WTC11 (cell line): ENCODE measurements around the gene FAM234A. TPM values are rescaled to one million over a fixed set of nuclear protein-coding genes. Genes with fewer than 3 reads are reported as not detected.
A peak's percentile ranks its signal among the peaks of the same experiment; 100 is the strongest.

Source experiments
- ATAC-seq: fragments of 200-7000 bp; cut with Tn5 transposase; 2 replicates; pipeline ENCODE4 v1.10.0; 2021; ENCODE audit warnings: mild to moderate bottlenecking, moderate library complexity
- CTCF ChIA-PET: fragments of 300-600 bp; sonication (Branson Sonifier 250); formaldehyde crosslinking; loops from one replicate; lab custom pipeline; 2021; ENCODE audit warnings: antibody characterized with exemption; lab: Charles Lee
- POLR2A ChIA-PET: fragments of 350-600 bp; sonication (Branson Sonifier 250); formaldehyde crosslinking; loops from one replicate; lab custom pipeline; 2021; ENCODE audit warnings: antibody characterized with exemption; lab: Charles Lee
- DNase-seq: peaks from one replicate; pipeline ENCODE4 v3.0.0; 2021; ENCODE audit warnings: low spot score
- H3K27ac Mint-ChIP-seq: 2 replicates; pipeline ENCODE4 v1.8.0; 2021; ENCODE audit warnings: mixed read lengths
- H3K27me3 Mint-ChIP-seq: 2 replicates; pipeline ENCODE4 v1.8.0; 2021; ENCODE audit warnings: low read depth, mild to moderate bottlenecking, moderate library complexity, mixed read lengths
- H3K36me3 Mint-ChIP-seq: 2 replicates; pipeline ENCODE4 v1.8.0; 2021; ENCODE audit warnings: mixed read lengths
- H3K4me1 Mint-ChIP-seq: 2 replicates; pipeline ENCODE4 v1.8.0; 2022; ENCODE audit warnings: mixed read lengths
- H3K4me3 Mint-ChIP-seq: 2 replicates; pipeline ENCODE4 v1.8.0; 2021; ENCODE audit warnings: mild to moderate bottlenecking, moderate library complexity, mixed read lengths
- H3K9me3 Mint-ChIP-seq: 2 replicates; pipeline ENCODE4 v1.8.0; 2021; ENCODE audit warnings: mixed read lengths
- ATF1 ChIP-seq: sonication (generic); formaldehyde crosslinking; IDR thresholded peaks from 2 replicates; pipeline ENCODE4 v1.8.1; 2023; ENCODE audit warnings: mild to moderate bottlenecking, moderate library complexity, missing genetic modification reagents
- ELF4 ChIP-seq: sonication (generic); formaldehyde crosslinking; IDR thresholded peaks from 2 replicates; pipeline ENCODE4 v1.8.1; 2022; ENCODE audit warnings: low read depth, mild to moderate bottlenecking, moderate library complexity, missing genetic modification reagents
- ESRRA ChIP-seq: sonication (generic); formaldehyde crosslinking; IDR thresholded peaks from 2 replicates; pipeline ENCODE4 v1.8.1; 2022; ENCODE audit warnings: mild to moderate bottlenecking, missing genetic modification reagents, borderline replicate concordance
- FOXJ3 ChIP-seq: sonication (generic); formaldehyde crosslinking; IDR thresholded peaks from 2 replicates; pipeline ENCODE4 v1.9.0; 2021; ENCODE audit warnings: missing genetic modification reagents, mild to moderate bottlenecking, borderline replicate concordance
- GRHL2 ChIP-seq: fragments of 250-450 bp; sonication (Bioruptor Pico); IDR thresholded peaks from 2 replicates; pipeline ENCODE4 v1.8.0; 2022; ENCODE audit warnings: mild to moderate bottlenecking, moderate library complexity; ENCODE audit not compliant: insufficient replicate concordance, severe bottlenecking
- HMGA2 ChIP-seq: fragments of 250-450 bp; sonication (Bioruptor Pico); IDR thresholded peaks from 2 replicates; pipeline ENCODE4 v1.4.0; 2021; ENCODE audit warnings: mild to moderate bottlenecking, moderate library complexity
- IRF1 ChIP-seq: sonication (generic); formaldehyde crosslinking; IDR thresholded peaks from 2 replicates; pipeline ENCODE4 v1.8.0; 2023; ENCODE audit warnings: missing genetic modification reagents
- MXD4 ChIP-seq: fragments of 250-450 bp; sonication (Bioruptor Pico); IDR thresholded peaks from 2 replicates; pipeline ENCODE4 v1.8.0; 2021; ENCODE audit warnings: mild to moderate bottlenecking, moderate library complexity, borderline replicate concordance
- NFE2L1 ChIP-seq: sonication (generic); formaldehyde crosslinking; IDR thresholded peaks from 2 replicates; pipeline ENCODE4 v1.8.1; 2023; ENCODE audit warnings: missing genetic modification reagents
- PRRX2 ChIP-seq: fragments of 250-450 bp; sonication (Bioruptor Pico); IDR thresholded peaks from 2 replicates; pipeline ENCODE4 v1.8.0; 2021; ENCODE audit warnings: mild to moderate bottlenecking
- SOX15 ChIP-seq: fragments of 250-450 bp; sonication (Bioruptor Pico); IDR thresholded peaks from 2 replicates; pipeline ENCODE4 v1.9.0; 2021; ENCODE audit warnings: mild to moderate bottlenecking
- TEAD4 ChIP-seq: sonication (generic); formaldehyde crosslinking; IDR thresholded peaks from 2 replicates; pipeline ENCODE4 v1.8.0; 2022; ENCODE audit warnings: mild to moderate bottlenecking, missing genetic modification reagents
- USF2 ChIP-seq: sonication (generic); formaldehyde crosslinking; IDR thresholded peaks from 2 replicates; pipeline ENCODE4 v1.8.1; 2023; ENCODE audit warnings: mild to moderate bottlenecking, missing genetic modification reagents, moderate library complexity
- ZNF121 ChIP-seq: sonication (generic); formaldehyde crosslinking; IDR thresholded peaks from 2 replicates; pipeline ENCODE4 v1.8.0; 2023; ENCODE audit warnings: missing genetic modification reagents
- total RNA-seq: library from RNA; stranded (reverse); gene quantifications from 3 replicates; pipeline ENCODE4 v1.2.3, GENCODE V29; 2021
- TF ChIP-seq, protein P1 (sequence below): sonication (generic); formaldehyde crosslinking; IDR thresholded peaks from 2 replicates; pipeline ENCODE4 v1.8.0; 2022; ENCODE audit warnings: missing genetic modification reagents
- TF ChIP-seq, protein P2 (sequence below): fragments of 250-450 bp; sonication (Bioruptor Pico); IDR thresholded peaks from 2 replicates; pipeline ENCODE4 v1.9.0; 2021; ENCODE audit warnings: mild to moderate bottlenecking
- TF ChIP-seq, protein P3 (sequence below): sonication (generic); formaldehyde crosslinking; IDR thresholded peaks from 2 replicates; pipeline ENCODE4 v1.8.1; 2023; ENCODE audit warnings: mild to moderate bottlenecking, moderate library complexity, missing genetic modification reagents
- TF ChIP-seq, protein P4 (sequence below): fragments of 250-450 bp; sonication (Bioruptor Pico); IDR thresholded peaks from 2 replicates; pipeline ENCODE4 v2.1.2; 2022; ENCODE audit warnings: mild to moderate bottlenecking, moderate library complexity
- TF ChIP-seq, protein P5 (sequence below): fragments of 200-600 bp; IDR thresholded peaks from 2 replicates; pipeline ENCODE4 v1.8.0; 2022; ENCODE audit warnings: antibody characterized with exemption

The FAM234A gene
- total RNA-seq, 1 experiment from 2014 or later: 115 TPM

DNA sequence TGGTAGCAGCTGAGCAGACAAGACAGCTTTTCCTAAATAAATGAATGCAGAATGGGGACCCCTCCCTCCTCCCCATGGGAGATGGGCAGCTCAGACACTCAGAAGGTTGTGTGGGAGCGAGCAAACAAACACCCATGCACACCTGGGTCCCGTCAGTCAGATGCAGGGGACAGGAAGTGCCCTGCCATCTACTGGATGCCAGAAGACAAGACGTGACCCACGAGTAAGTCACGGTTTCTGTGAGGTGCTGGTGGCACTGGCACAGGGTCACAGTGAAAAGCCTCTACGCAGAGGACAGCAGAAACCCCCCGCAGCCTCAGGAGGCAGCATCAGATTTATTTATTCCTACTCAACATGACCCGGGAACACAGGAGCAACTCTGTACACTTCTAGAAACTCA is 45.9 kb upstream of the FAM234A start:
- no peak overlapping the region for H3K4me3 Mint-ChIP-seq
- DNase-seq (no peak), ATAC-seq (peak; percentile 50)
- H3K27me3 Mint-ChIP-seq: no peaks in the 10 kb centered on the region
- ChIA-PET POLR2A (no interaction called here), CTCF (interaction anchor here (0.6 to 1.3 kb wide), 3 partner anchors 8 to 92 kb away, joined by 3 read pairs; partner anchors contain the start of gene HBQ1)
- H3K4me1 Mint-ChIP-seq: no peaks in the 10 kb centered on the region
- H3K36me3 Mint-ChIP-seq: peaks cover 56% of the 10 kb centered on the region
- H3K27ac Mint-ChIP-seq: 0 out of 2 replicates have a peak overlapping the region, but pooled peaks have one; percentile 53
- no peak for TF ChIP-seq ELF4 (CRISPR knock-in tag)
- no peak for TF ChIP-seq NFE2L1
- TF ChIP-seq MXD4: no peak
- TF ChIP-seq, protein P1, sequence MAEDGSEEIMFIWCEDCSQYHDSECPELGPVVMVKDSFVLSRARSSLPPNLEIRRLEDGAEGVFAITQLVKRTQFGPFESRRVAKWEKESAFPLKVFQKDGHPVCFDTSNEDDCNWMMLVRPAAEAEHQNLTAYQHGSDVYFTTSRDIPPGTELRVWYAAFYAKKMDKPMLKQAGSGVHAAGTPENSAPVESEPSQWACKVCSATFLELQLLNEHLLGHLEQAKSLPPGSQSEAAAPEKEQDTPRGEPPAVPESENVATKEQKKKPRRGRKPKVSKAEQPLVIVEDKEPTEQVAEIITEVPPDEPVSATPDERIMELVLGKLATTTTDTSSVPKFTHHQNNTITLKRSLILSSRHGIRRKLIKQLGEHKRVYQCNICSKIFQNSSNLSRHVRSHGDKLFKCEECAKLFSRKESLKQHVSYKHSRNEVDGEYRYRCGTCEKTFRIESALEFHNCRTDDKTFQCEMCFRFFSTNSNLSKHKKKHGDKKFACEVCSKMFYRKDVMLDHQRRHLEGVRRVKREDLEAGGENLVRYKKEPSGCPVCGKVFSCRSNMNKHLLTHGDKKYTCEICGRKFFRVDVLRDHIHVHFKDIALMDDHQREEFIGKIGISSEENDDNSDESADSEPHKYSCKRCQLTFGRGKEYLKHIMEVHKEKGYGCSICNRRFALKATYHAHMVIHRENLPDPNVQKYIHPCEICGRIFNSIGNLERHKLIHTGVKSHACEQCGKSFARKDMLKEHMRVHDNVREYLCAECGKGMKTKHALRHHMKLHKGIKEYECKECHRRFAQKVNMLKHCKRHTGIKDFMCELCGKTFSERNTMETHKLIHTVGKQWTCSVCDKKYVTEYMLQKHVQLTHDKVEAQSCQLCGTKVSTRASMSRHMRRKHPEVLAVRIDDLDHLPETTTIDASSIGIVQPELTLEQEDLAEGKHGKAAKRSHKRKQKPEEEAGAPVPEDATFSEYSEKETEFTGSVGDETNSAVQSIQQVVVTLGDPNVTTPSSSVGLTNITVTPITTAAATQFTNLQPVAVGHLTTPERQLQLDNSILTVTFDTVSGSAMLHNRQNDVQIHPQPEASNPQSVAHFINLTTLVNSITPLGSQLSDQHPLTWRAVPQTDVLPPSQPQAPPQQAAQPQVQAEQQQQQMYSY: no peak
- TF ChIP-seq TEAD4 (CRISPR knock-in tag): no peak
- no peak for TF ChIP-seq PRRX2 (CRISPR knock-in tag)
- no peak for TF ChIP-seq ATF1 (CRISPR knock-in tag)
- TF ChIP-seq, protein P2, sequence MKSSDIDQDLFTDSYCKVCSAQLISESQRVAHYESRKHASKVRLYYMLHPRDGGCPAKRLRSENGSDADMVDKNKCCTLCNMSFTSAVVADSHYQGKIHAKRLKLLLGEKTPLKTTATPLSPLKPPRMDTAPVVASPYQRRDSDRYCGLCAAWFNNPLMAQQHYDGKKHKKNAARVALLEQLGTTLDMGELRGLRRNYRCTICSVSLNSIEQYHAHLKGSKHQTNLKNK: no peak
- no peak for TF ChIP-seq IRF1 (CRISPR knock-in tag)
- TF ChIP-seq FOXJ3 (CRISPR knock-in tag): no peak
- TF ChIP-seq, protein P3, sequence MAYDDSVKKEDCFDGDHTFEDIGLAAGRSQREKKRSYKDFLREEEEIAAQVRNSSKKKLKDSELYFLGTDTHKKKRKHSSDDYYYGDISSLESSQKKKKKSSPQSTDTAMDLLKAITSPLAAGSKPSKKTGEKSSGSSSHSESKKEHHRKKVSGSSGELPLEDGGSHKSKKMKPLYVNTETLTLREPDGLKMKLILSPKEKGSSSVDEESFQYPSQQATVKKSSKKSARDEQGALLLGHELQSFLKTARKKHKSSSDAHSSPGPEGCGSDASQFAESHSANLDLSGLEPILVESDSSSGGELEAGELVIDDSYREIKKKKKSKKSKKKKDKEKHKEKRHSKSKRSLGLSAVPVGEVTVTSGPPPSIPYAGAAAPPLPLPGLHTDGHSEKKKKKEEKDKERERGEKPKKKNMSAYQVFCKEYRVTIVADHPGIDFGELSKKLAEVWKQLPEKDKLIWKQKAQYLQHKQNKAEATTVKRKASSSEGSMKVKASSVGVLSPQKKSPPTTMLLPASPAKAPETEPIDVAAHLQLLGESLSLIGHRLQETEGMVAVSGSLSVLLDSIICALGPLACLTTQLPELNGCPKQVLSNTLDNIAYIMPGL (CRISPR knock-in tag): no peak
- TF ChIP-seq SOX15 (CRISPR knock-in tag): no peak
- no peak for TF ChIP-seq ESRRA (CRISPR knock-in tag)
- TF ChIP-seq, protein P4, sequence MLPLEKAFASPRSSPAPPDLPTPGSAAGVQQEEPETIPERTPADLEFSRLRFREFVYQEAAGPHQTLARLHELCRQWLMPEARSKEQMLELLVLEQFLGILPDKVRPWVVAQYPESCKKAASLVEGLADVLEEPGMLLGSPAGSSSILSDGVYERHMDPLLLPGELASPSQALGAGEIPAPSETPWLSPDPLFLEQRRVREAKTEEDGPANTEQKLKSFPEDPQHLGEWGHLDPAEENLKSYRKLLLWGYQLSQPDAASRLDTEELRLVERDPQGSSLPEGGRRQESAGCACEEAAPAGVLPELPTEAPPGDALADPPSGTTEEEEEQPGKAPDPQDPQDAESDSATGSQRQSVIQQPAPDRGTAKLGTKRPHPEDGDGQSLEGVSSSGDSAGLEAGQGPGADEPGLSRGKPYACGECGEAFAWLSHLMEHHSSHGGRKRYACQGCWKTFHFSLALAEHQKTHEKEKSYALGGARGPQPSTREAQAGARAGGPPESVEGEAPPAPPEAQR (CRISPR knock-in tag): no peak
- no peak for TF ChIP-seq HMGA2 (CRISPR knock-in tag)
- TF ChIP-seq ZNF121 (CRISPR knock-in tag): no peak
- TF ChIP-seq, protein P5, sequence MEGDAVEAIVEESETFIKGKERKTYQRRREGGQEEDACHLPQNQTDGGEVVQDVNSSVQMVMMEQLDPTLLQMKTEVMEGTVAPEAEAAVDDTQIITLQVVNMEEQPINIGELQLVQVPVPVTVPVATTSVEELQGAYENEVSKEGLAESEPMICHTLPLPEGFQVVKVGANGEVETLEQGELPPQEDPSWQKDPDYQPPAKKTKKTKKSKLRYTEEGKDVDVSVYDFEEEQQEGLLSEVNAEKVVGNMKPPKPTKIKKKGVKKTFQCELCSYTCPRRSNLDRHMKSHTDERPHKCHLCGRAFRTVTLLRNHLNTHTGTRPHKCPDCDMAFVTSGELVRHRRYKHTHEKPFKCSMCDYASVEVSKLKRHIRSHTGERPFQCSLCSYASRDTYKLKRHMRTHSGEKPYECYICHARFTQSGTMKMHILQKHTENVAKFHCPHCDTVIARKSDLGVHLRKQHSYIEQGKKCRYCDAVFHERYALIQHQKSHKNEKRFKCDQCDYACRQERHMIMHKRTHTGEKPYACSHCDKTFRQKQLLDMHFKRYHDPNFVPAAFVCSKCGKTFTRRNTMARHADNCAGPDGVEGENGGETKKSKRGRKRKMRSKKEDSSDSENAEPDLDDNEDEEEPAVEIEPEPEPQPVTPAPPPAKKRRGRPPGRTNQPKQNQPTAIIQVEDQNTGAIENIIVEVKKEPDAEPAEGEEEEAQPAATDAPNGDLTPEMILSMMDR: no peak
- no peak for TF ChIP-seq USF2 (CRISPR knock-in tag)
- TF ChIP-seq GRHL2: no peak
- no peaks in the 10 kb centered on the region for H3K9me3 Mint-ChIP-seq
